Measurements from ENCODE around the gene NAA80.
A peak's percentile ranks its signal among the peaks of the same experiment; 100 is the strongest.
"Not testable (repeated sequence)": the region's sequence is repeated elsewhere in the genome, so short reads cannot be mapped to it uniquely, and the experiment has no call there.

The NAA80 gene

GRCh38 chr3:50272911-50273688 lies 26.1 kb downstream of the NAA80 start:
- Histone ChIP-seq H3K36me3 (no peaks in the 10 kb centered on the region), H3K27ac (no peak overlapping the region), H3K9me3 (ENCODE audit: severe bottlenecking) (no peaks in the 10 kb centered on the region), H3K4me3 (ENCODE audit: low read depth, low read length) (no peak overlapping the region), H3K27me3 (ENCODE audit: insufficient read depth, low read depth, severe bottlenecking) (peaks cover 6% of the 10 kb centered on the region)
- TF ChIP-seq CTCF (IDR thresholded peaks at IDR 0.05; ENCODE audit: low read depth, low read length) = peak; percentile 98
- peak; percentile 85 for DNase-seq

GRCh38 chr3:50272538-50272910 lies 26.7 kb downstream of the NAA80 start:
- not testable (repeated sequence) for H3K36me3 ChIP-seq; H3K27me3 ChIP-seq (ENCODE audit: insufficient read depth, low read depth, severe bottlenecking); DNase-seq; H3K9me3 ChIP-seq (ENCODE audit: severe bottlenecking); H3K4me3 ChIP-seq (ENCODE audit: low read depth, low read length); H3K27ac ChIP-seq

- DNase-seq = no peak
- H3K27ac ChIP-seq = no peak overlapping the region
- no peak for TF ChIP-seq CTCF (IDR thresholded peaks at IDR 0.05; ENCODE audit: low read depth, low read length)
- H3K27me3 ChIP-seq (ENCODE audit: insufficient read depth, low read depth, severe bottlenecking) = peaks cover 6% of the 10 kb centered on the region
- H3K9me3 ChIP-seq (ENCODE audit: severe bottlenecking) = no peaks in the 10 kb centered on the region
- H3K36me3 ChIP-seq = no peaks in the 10 kb centered on the region
- no peak overlapping the region for H3K4me3 ChIP-seq (ENCODE audit: low read depth, low read length)
Measured at GRCh38 chr3:50271314-50271936, 27.8 kb downstream of the NAA80 start.

- DNase-seq = no peak
- Histone ChIP-seq H3K27ac (no peak overlapping the region), H3K4me3 (ENCODE audit: low read depth, low read length) (no peak overlapping the region), H3K9me3 (ENCODE audit: severe bottlenecking) (no peaks in the 10 kb centered on the region), H3K36me3 (no peaks in the 10 kb centered on the region), H3K27me3 (ENCODE audit: insufficient read depth, low read depth, severe bottlenecking) (peaks cover 6% of the 10 kb centered on the region)
- no peak for TF ChIP-seq CTCF (IDR thresholded peaks at IDR 0.05; ENCODE audit: low read depth, low read length)
Measured at GRCh38 chr3:50270422-50271224, 28.6 kb downstream of the NAA80 start.

GRCh38 chr3:50269977-50270413 lies 29.2 kb downstream of the NAA80 start:
- no peak overlapping the region for H3K27ac ChIP-seq
- no peaks in the 10 kb centered on the region for H3K9me3 ChIP-seq (ENCODE audit: severe bottlenecking)
- no peak for DNase-seq
- H3K36me3 ChIP-seq = no peaks in the 10 kb centered on the region
- no peak for TF ChIP-seq CTCF (IDR thresholded peaks at IDR 0.05; ENCODE audit: low read depth, low read length)
- no peak overlapping the region for H3K4me3 ChIP-seq (ENCODE audit: low read depth, low read length)
- H3K27me3 ChIP-seq (ENCODE audit: insufficient read depth, low read depth, severe bottlenecking) = peaks cover 6% of the 10 kb centered on the region

GRCh38 chr3:50269460-50269859 lies 29.7 kb downstream of the NAA80 start:
- TF ChIP-seq CTCF (IDR thresholded peaks at IDR 0.05; ENCODE audit: low read depth, low read length) = no peak
- no peak for DNase-seq
- Histone ChIP-seq H3K9me3 (ENCODE audit: severe bottlenecking) (no peaks in the 10 kb centered on the region), H3K36me3 (no peaks in the 10 kb centered on the region), H3K4me3 (ENCODE audit: low read depth, low read length) (no peak overlapping the region), H3K27ac (no peak overlapping the region), H3K27me3 (ENCODE audit: insufficient read depth, low read depth, severe bottlenecking) (peaks cover 6% of the 10 kb centered on the region)

Measured in WERI-Rb-1 (cell line).